Loucy (cell line): ENCODE data around the gene DKC1.

ENCODE experiments used
- H2AFZ ChIP-seq: fragments of 200-600 bp; sonication (generic); 2 replicates; pipeline ENCODE4 v1.6.0; 2016; ENCODE audit warnings: antibody characterized with exemption, mild to moderate bottlenecking, low read length, moderate library complexity
- H3F3A ChIP-seq: fragments of 200-600 bp; 2 replicates; pipeline ENCODE4 v1.6.0; 2016; ENCODE audit warnings: antibody characterized with exemption, low read depth, mild to moderate bottlenecking
- H3K27me3 ChIP-seq: fragments of 200-600 bp; sonication (generic); 2 replicates; pipeline ENCODE4 v1.6.1; 2014; ENCODE audit warnings: low read length, mild to moderate bottlenecking; ENCODE audit not compliant: insufficient read depth, poor library complexity, severe bottlenecking
- H3K36me3 ChIP-seq: fragments of 200-600 bp; sonication (generic); 2 replicates; pipeline ENCODE4 v1.6.1; 2016; ENCODE audit warnings: low read length; ENCODE audit not compliant: insufficient read depth
- H3K4me1 ChIP-seq: fragments of 200-600 bp; sonication (generic); 2 replicates; pipeline ENCODE4 v1.5.1; 2014; ENCODE audit warnings: low read length, mild to moderate bottlenecking; ENCODE audit not compliant: insufficient read depth, poor library complexity, severe bottlenecking
- H3K4me2 ChIP-seq: fragments of 200-600 bp; sonication (generic); 2 replicates; pipeline ENCODE4 v1.6.0; 2014; ENCODE audit warnings: antibody characterized with exemption, low read length, low read depth, mild to moderate bottlenecking; ENCODE audit not compliant: poor library complexity, severe bottlenecking
- H3K4me3 ChIP-seq: fragments of 200-600 bp; sonication (generic); 2 replicates; pipeline ENCODE4 v1.5.1; 2014; ENCODE audit warnings: low read length, mild to moderate bottlenecking, mixed read lengths; ENCODE audit not compliant: poor library complexity, severe bottlenecking
- H3K79me2 ChIP-seq: fragments of 200-600 bp; sonication (generic); 2 replicates; pipeline ENCODE4 v1.6.1; 2014; ENCODE audit warnings: low read length; ENCODE audit not compliant: insufficient read depth
- H3K9ac ChIP-seq: fragments of 200-600 bp; sonication (generic); 2 replicates; pipeline ENCODE4 v1.6.0; 2014; ENCODE audit warnings: mild to moderate bottlenecking, low read depth, low read length, moderate library complexity; ENCODE audit not compliant: poor library complexity, severe bottlenecking
- H3K9me2 ChIP-seq: fragments of 200-600 bp; sonication (generic); replicated peaks from 2 replicates; pipeline ENCODE4 v1.6.1; 2016; ENCODE audit warnings: low read depth, low read length, mixed read lengths
- H3K9me3 ChIP-seq: fragments of 200-600 bp; sonication (generic); 2 replicates; pipeline ENCODE4 v1.6.1; 2014; ENCODE audit warnings: mild to moderate bottlenecking, antibody characterized with exemption, low read length, low read depth; ENCODE audit not compliant: insufficient read depth
- H4K20me1 ChIP-seq: fragments of 200-600 bp; sonication (generic); 2 replicates; pipeline ENCODE4 v1.6.0; 2014; ENCODE audit warnings: antibody characterized with exemption, low read length, mild to moderate bottlenecking; ENCODE audit not compliant: insufficient read depth, poor library complexity, severe bottlenecking
- CTCF ChIP-seq: fragments of 200-600 bp; sonication (generic); conservative IDR thresholded peaks from 2 replicates; pipeline ENCODE4 v1.5.1; 2014; ENCODE audit warnings: mild to moderate bottlenecking, antibody characterized with exemption, low read length
- EZH2phosphoT487 ChIP-seq: fragments of 200-600 bp; IDR thresholded peaks from 2 replicates; pipeline ENCODE4 v1.6.1; 2018; ENCODE audit warnings: antibody characterized with exemption, mild to moderate bottlenecking, moderate library complexity, borderline replicate concordance

DKC1 gene

GRCh38 chrX:154720067-154720466 is 42.6 kb upstream of the DKC1 start:
- no peaks in the 10 kb centered on the region for H3K9me2 ChIP-seq
- H3K36me3 ChIP-seq = no peaks in the 10 kb centered on the region
- H3K4me2 ChIP-seq = peak overlapping the region; percentile 83
- H3F3A ChIP-seq = no peaks in the 10 kb centered on the region
- no peak overlapping the region for H2AFZ ChIP-seq
- TF ChIP-seq EZH2phosphoT487 (no peak), CTCF (no peak)
- peak overlapping the region; percentile 70 for H3K9ac ChIP-seq
- peaks cover 48% of the 10 kb centered on the region for H3K4me1 ChIP-seq
- no peak overlapping the region for H3K4me3 ChIP-seq
- no peaks in the 10 kb centered on the region for H3K27me3 ChIP-seq
- H3K9me3 ChIP-seq = no peaks in the 10 kb centered on the region
- no peaks in the 10 kb centered on the region for H4K20me1 ChIP-seq
- H3K79me2 ChIP-seq = 0 out of 2 replicates have a peak, but pooled peaks cover 5% of the 10 kb centered on the region

GRCh38 chrX:154721155-154721554 is 41.5 kb upstream of the DKC1 start:
- H3K4me2 ChIP-seq = no peak overlapping the region
- no peaks in the 10 kb centered on the region for H3F3A ChIP-seq
- H3K79me2 ChIP-seq = 0 out of 2 replicates have a peak, but pooled peaks cover 5% of the 10 kb centered on the region
- H3K9me3 ChIP-seq = no peaks in the 10 kb centered on the region
- H3K4me1 ChIP-seq = peaks cover 53% of the 10 kb centered on the region
- H3K9ac ChIP-seq = no peak overlapping the region
- H3K27me3 ChIP-seq = no peaks in the 10 kb centered on the region
- no peak for TF ChIP-seq CTCF
- no peak for TF ChIP-seq EZH2phosphoT487
- no peaks in the 10 kb centered on the region for H3K36me3 ChIP-seq
- H4K20me1 ChIP-seq = no peaks in the 10 kb centered on the region
- no peak overlapping the region for H2AFZ ChIP-seq
- H3K4me3 ChIP-seq = no peak overlapping the region
- no peaks in the 10 kb centered on the region for H3K9me2 ChIP-seq

GRCh38 chrX:154724993-154725756 is 37.5 kb upstream of the DKC1 start:
- peaks cover 43% of the 10 kb centered on the region for H3K4me1 ChIP-seq
- H3K4me2 ChIP-seq = peak overlapping the region; percentile 28
- no peaks in the 10 kb centered on the region for H3F3A ChIP-seq
- no peaks in the 10 kb centered on the region for H3K36me3 ChIP-seq
- peak overlapping the region; percentile 13 for H3K4me3 ChIP-seq
- no peaks in the 10 kb centered on the region for H3K27me3 ChIP-seq
- peak overlapping the region; percentile 35 for H3K9ac ChIP-seq
- H3K9me3 ChIP-seq = no peaks in the 10 kb centered on the region
- no peaks in the 10 kb centered on the region for H3K79me2 ChIP-seq
- H3K9me2 ChIP-seq = no peaks in the 10 kb centered on the region
- H4K20me1 ChIP-seq = no peaks in the 10 kb centered on the region
- peak overlapping the region; percentile 40; the same call in 1 of the 2 replicates for H2AFZ ChIP-seq
- TF ChIP-seq EZH2phosphoT487 (no peak), CTCF (peak; percentile 30)
